H7 (cell line): ENCODE measurements around the gene CSNK1A1L. TPM values are rescaled to one million over a fixed set of nuclear protein-coding genes. Genes with fewer than 3 reads are reported as not detected.

ENCODE experiments used
- DNase-seq: peaks from one replicate; pipeline ENCODE4 v3.0.0; 2012
- H3K27me3 ChIP-seq: 2 replicates; pipeline ENCODE4 v1.6.0; 2011; ENCODE audit warnings: mild to moderate bottlenecking, low read length; ENCODE audit not compliant: control insufficient read depth, insufficient read depth
- H3K36me3 ChIP-seq: replicated peaks from 2 replicates; pipeline ENCODE4 v1.5.1; 2011; ENCODE audit warnings: low read length; ENCODE audit not compliant: control insufficient read depth, insufficient read depth
- H3K4me3 ChIP-seq: 2 replicates; pipeline ENCODE4 v1.5.1; 2011; ENCODE audit warnings: low read depth, mild to moderate bottlenecking, control low read depth, low read length, moderate library complexity; ENCODE audit not compliant: insufficient read depth
- total RNA-seq: library from RNA; depleted of rRNA; stranded (reverse); fragments of >200 nt; shearing (Covaris generic); gene quantifications from 2 replicates; pipeline ENCODE4 v1.2.3, GENCODE V29; 2014

CSNK1A1L gene
- total RNA-seq, 1 experiment from 2014 or later: not detected

- no peak overlapping the region for H3K4me3 ChIP-seq
- DNase-seq: no peak
- H3K27me3 ChIP-seq: no peaks in the 10 kb centered on the region
- no peaks in the 10 kb centered on the region for H3K36me3 ChIP-seq
These were observed 14.6 kb downstream of the CSNK1A1L start for GRCh38 chr13:37090912-37091311.

GRCh38 chr13:37089495-37089894 is 16.0 kb downstream of the CSNK1A1L start:
- no peak for DNase-seq
- H3K4me3 ChIP-seq: no peak overlapping the region
- no peaks in the 10 kb centered on the region for H3K27me3 ChIP-seq
- no peaks in the 10 kb centered on the region for H3K36me3 ChIP-seq

GRCh38 chr13:37087486-37087885 is 18.0 kb downstream of the CSNK1A1L start:
- no peaks in the 10 kb centered on the region for H3K27me3 ChIP-seq
- H3K4me3 ChIP-seq: no peak overlapping the region
- H3K36me3 ChIP-seq: no peaks in the 10 kb centered on the region
- no peak for DNase-seq

- DNase-seq: no peak
- Histone ChIP-seq H3K27me3 (no peaks in the 10 kb centered on the region), H3K36me3 (no peaks in the 10 kb centered on the region), H3K4me3 (no peak overlapping the region)
These were observed 19.9 kb downstream of the CSNK1A1L start for GRCh38 chr13:37085606-37086005.

- H3K36me3 ChIP-seq: no peaks in the 10 kb centered on the region
- DNase-seq: no peak
- H3K27me3 ChIP-seq: no peaks in the 10 kb centered on the region
- H3K4me3 ChIP-seq: no peak overlapping the region
These were observed 28.6 kb downstream of the CSNK1A1L start for GRCh38 chr13:37076818-37077217.

- no peak overlapping the region for H3K4me3 ChIP-seq
- no peaks in the 10 kb centered on the region for H3K27me3 ChIP-seq
- H3K36me3 ChIP-seq: no peaks in the 10 kb centered on the region
- DNase-seq: peak; percentile 19
These were observed 30.3 kb downstream of the CSNK1A1L start for GRCh38 chr13:37075164-37075563.

- Histone ChIP-seq H3K4me3 (no peak overlapping the region), H3K27me3 (no peaks in the 10 kb centered on the region), H3K36me3 (no peaks in the 10 kb centered on the region)
- DNase-seq: no peak
These were observed 30.8 kb downstream of the CSNK1A1L start for GRCh38 chr13:37074703-37075102.

GRCh38 chr13:37072024-37072423 is 33.4 kb downstream of the CSNK1A1L start:
- H3K36me3 ChIP-seq: no peaks in the 10 kb centered on the region
- H3K27me3 ChIP-seq: no peaks in the 10 kb centered on the region
- DNase-seq: no peak
- no peak overlapping the region for H3K4me3 ChIP-seq

GRCh38 chr13:37070956-37071355 is 34.5 kb downstream of the CSNK1A1L start:
- H3K4me3 ChIP-seq: no peak overlapping the region
- H3K36me3 ChIP-seq: no peaks in the 10 kb centered on the region
- no peak for DNase-seq
- no peaks in the 10 kb centered on the region for H3K27me3 ChIP-seq

GRCh38 chr13:37070145-37070695 is 35.2 kb downstream of the CSNK1A1L start:
- H3K4me3 ChIP-seq: no peak overlapping the region
- no peaks in the 10 kb centered on the region for H3K36me3 ChIP-seq
- DNase-seq: no peak
- no peaks in the 10 kb centered on the region for H3K27me3 ChIP-seq

- no peak overlapping the region for H3K4me3 ChIP-seq
- no peak for DNase-seq
- H3K27me3 ChIP-seq: no peaks in the 10 kb centered on the region
- H3K36me3 ChIP-seq: no peaks in the 10 kb centered on the region
These were observed 35.8 kb downstream of the CSNK1A1L start for GRCh38 chr13:37069597-37070103.

GRCh38 chr13:37068962-37069361 is 36.5 kb downstream of the CSNK1A1L start:
- Histone ChIP-seq H3K4me3 (no peak overlapping the region), H3K36me3 (no peaks in the 10 kb centered on the region), H3K27me3 (no peaks in the 10 kb centered on the region)
- DNase-seq: no peak

- DNase-seq: no peak
- Histone ChIP-seq H3K27me3 (no peaks in the 10 kb centered on the region), H3K4me3 (no peak overlapping the region), H3K36me3 (no peaks in the 10 kb centered on the region)
These were observed 37.6 kb downstream of the CSNK1A1L start for GRCh38 chr13:37067874-37068273.

GRCh38 chr13:37065890-37066526 is 39.5 kb downstream of the CSNK1A1L start:
- Histone ChIP-seq H3K36me3 (no peaks in the 10 kb centered on the region), H3K27me3 (no peaks in the 10 kb centered on the region), H3K4me3 (no peak overlapping the region)
- peak; percentile 62 for DNase-seq

GRCh38 chr13:37059848-37060192 is 45.6 kb downstream of the CSNK1A1L start:
- no peak for DNase-seq
- Histone ChIP-seq H3K4me3 (peak overlapping the region; percentile 43), H3K36me3 (peaks cover 2% of the 10 kb centered on the region; the same call in 1 of the 2 replicates), H3K27me3 (no peaks in the 10 kb centered on the region)
